Osteocyte (in vitro differentiated cells): ENCODE results near the gene LRGUK. TPM values are rescaled to one million over a fixed set of nuclear protein-coding genes. Genes with fewer than 3 reads are reported as not detected.

Source experiments
- DNase-seq: peaks from one replicate; pipeline ENCODE4 v3.0.0; 2021; ENCODE audit warnings: mixed read lengths; ENCODE audit not compliant: unreplicated experiment; ENCODE audit errors: extremely low spot score
- H3K27ac Mint-ChIP-seq: one replicate; pipeline ENCODE4 v1.8.0; 2021; ENCODE audit warnings: mild to moderate bottlenecking, mixed read lengths; ENCODE audit not compliant: unreplicated experiment
- H3K27me3 Mint-ChIP-seq: one replicate; pipeline ENCODE4 v1.8.0; 2021; ENCODE audit warnings: mixed read lengths; ENCODE audit not compliant: unreplicated experiment
- H3K36me3 Mint-ChIP-seq: one replicate; pipeline ENCODE4 v1.8.0; 2021; ENCODE audit warnings: mixed read lengths; ENCODE audit not compliant: unreplicated experiment
- H3K4me1 Mint-ChIP-seq: one replicate; pipeline ENCODE4 v1.8.0; 2021; ENCODE audit warnings: mixed read lengths; ENCODE audit not compliant: unreplicated experiment
- H3K4me3 Mint-ChIP-seq: one replicate; pipeline ENCODE4 v1.8.0; 2021; ENCODE audit warnings: mild to moderate bottlenecking, moderate library complexity, mixed read lengths; ENCODE audit not compliant: unreplicated experiment
- H3K9me3 Mint-ChIP-seq: one replicate; pipeline ENCODE4 v1.8.0; 2021; ENCODE audit warnings: mixed read lengths; ENCODE audit not compliant: unreplicated experiment
- CTCF ChIP-seq: fragments of 200-600 bp; sonication (generic); IDR thresholded peaks from 2 replicates; pipeline ENCODE4 v1.5.0; 2021; ENCODE audit warnings: antibody characterized with exemption, mild to moderate bottlenecking, moderate library complexity
- total RNA-seq: library from RNA; stranded (reverse); gene quantifications from 2 replicates; pipeline ENCODE4 v1.2.1, GENCODE V29; 2021

LRGUK gene
- total RNA-seq, 1 donor from 2014 or later = 0.30 TPM

GRCh38 chr7:134098072-134098471 is 29.1 kb upstream of the LRGUK start:
- Mint-ChIP-seq H3K9me3 (peaks cover 44% of the 10 kb centered on the region), H3K27ac (no peak overlapping the region)
- TF ChIP-seq CTCF = no peak

GRCh38 chr7:134101716-134102115 is 25.4 kb upstream of the LRGUK start:
- Mint-ChIP-seq H3K27me3 (no peaks in the 10 kb centered on the region), H3K4me1 (no peaks in the 10 kb centered on the region), H3K27ac (no peak overlapping the region), H3K4me3 (no peak overlapping the region), H3K9me3 (peaks cover 10% of the 10 kb centered on the region), H3K36me3 (no peaks in the 10 kb centered on the region)
- no peak for DNase-seq
- no peak for TF ChIP-seq CTCF

More at GRCh38 chr7:134098072-134098471, 29.1 kb upstream of the LRGUK start:
- H3K4me1 Mint-ChIP-seq = no peaks in the 10 kb centered on the region
- no peak overlapping the region for H3K4me3 Mint-ChIP-seq
- peaks cover 2% of the 10 kb centered on the region for H3K27me3 Mint-ChIP-seq
- H3K36me3 Mint-ChIP-seq = no peaks in the 10 kb centered on the region
- DNase-seq = no peak

GRCh38 chr7:134104166-134104565 is 23.0 kb upstream of the LRGUK start:
- Mint-ChIP-seq H3K4me1 (no peaks in the 10 kb centered on the region), H3K27me3 (no peaks in the 10 kb centered on the region), H3K9me3 (no peaks in the 10 kb centered on the region), H3K27ac (no peak overlapping the region), H3K4me3 (no peak overlapping the region), H3K36me3 (no peaks in the 10 kb centered on the region)
- TF ChIP-seq CTCF = no peak
- no peak for DNase-seq

DNA sequence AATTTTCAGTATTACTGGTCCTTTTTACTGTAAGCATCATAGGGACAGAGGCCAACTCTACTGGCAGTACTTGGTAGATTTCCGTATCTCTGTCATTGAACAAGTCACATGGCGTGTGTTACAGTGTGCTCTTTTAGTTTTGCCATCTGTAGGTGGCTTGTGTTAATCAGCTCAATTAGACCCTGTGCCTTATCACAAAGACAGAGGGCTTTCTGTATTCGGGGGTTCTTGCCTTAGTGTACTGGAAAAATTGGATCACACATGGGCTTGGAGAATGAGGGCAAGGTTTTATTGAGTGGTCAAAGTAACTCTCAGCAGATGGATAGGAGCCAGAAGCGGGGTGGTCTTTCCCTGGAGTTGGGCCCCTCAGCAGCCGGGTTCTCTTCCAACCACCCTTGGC is 21.3 kb upstream of the LRGUK start:
- H3K27ac Mint-ChIP-seq = no peak overlapping the region
- no peaks in the 10 kb centered on the region for H3K4me1 Mint-ChIP-seq
- no peaks in the 10 kb centered on the region for H3K9me3 Mint-ChIP-seq
- H3K4me3 Mint-ChIP-seq = no peak overlapping the region
- no peak for TF ChIP-seq CTCF
- H3K36me3 Mint-ChIP-seq = no peaks in the 10 kb centered on the region
- no peak for DNase-seq
- H3K27me3 Mint-ChIP-seq = no peaks in the 10 kb centered on the region

GRCh38 chr7:134108802-134109201 is 18.3 kb upstream of the LRGUK start:
- Mint-ChIP-seq H3K4me1 (no peaks in the 10 kb centered on the region), H3K27me3 (peaks cover 3% of the 10 kb centered on the region), H3K4me3 (no peak overlapping the region), H3K36me3 (no peaks in the 10 kb centered on the region), H3K27ac (no peak overlapping the region), H3K9me3 (no peaks in the 10 kb centered on the region)
- no peak for TF ChIP-seq CTCF
- no peak for DNase-seq
